ENCODE results near the gene KCNQ1. TPM values are rescaled to one million over a fixed set of nuclear protein-coding genes. Genes with fewer than 3 reads are reported as not detected.
A peak's percentile ranks its signal among the peaks of the same experiment; 100 is the strongest.

KCNQ1 gene
- total and polyA plus RNA-seq, 8 donors = 14.0 to 61.1 (median 46.7) TPM

- Histone ChIP-seq H3K4me1 (no peaks in the 10 kb centered on the region), H3K27ac (no peak overlapping the region), H3K4me3 (no peak overlapping the region), H3K9me3 (no peaks in the 10 kb centered on the region), H3K36me3 (peaks cover 0 to 12% (median 0%) of the 10 kb centered on the region in 3 donors), H3K27me3 (no peaks in the 10 kb centered on the region)
- FAIRE-seq (no peak), ATAC-seq (no peak), DNase-seq (peak in 2 of 6 donors; percentile 9 to 52)
- 97 to 98% methylated on average over 19 of the region's 19 CpGs for WGBS, 2 donors
- TF ChIP-seq, protein P1, sequence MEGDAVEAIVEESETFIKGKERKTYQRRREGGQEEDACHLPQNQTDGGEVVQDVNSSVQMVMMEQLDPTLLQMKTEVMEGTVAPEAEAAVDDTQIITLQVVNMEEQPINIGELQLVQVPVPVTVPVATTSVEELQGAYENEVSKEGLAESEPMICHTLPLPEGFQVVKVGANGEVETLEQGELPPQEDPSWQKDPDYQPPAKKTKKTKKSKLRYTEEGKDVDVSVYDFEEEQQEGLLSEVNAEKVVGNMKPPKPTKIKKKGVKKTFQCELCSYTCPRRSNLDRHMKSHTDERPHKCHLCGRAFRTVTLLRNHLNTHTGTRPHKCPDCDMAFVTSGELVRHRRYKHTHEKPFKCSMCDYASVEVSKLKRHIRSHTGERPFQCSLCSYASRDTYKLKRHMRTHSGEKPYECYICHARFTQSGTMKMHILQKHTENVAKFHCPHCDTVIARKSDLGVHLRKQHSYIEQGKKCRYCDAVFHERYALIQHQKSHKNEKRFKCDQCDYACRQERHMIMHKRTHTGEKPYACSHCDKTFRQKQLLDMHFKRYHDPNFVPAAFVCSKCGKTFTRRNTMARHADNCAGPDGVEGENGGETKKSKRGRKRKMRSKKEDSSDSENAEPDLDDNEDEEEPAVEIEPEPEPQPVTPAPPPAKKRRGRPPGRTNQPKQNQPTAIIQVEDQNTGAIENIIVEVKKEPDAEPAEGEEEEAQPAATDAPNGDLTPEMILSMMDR (IDR thresholded peaks at IDR 0.05) = no peak
- intact Hi-C loops (cut with DNase I) = no loop called here
Measured at GRCh38 chr11:2662430-2663299, 217.9 kb downstream of the KCNQ1 start.

GRCh38 chr11:2663506-2663905 is 218.7 kb downstream of the KCNQ1 start:
- H3K27me3 ChIP-seq = no peaks in the 10 kb centered on the region
- no peaks in the 10 kb centered on the region for H3K4me1 ChIP-seq
- no peaks in the 10 kb centered on the region for H3K9me3 ChIP-seq
- 90 to 99% methylated on average over 2 of the region's 2 CpGs for WGBS, 2 donors
- peaks cover 0 to 12% (median 0%) of the 10 kb centered on the region in 3 donors for H3K36me3 ChIP-seq
- DNase-seq (peak in 1 of 6 donors; percentile 6), ATAC-seq (no peak), FAIRE-seq (no peak)
- TF ChIP-seq, protein P1 (IDR thresholded peaks at IDR 0.05) = no peak
- no peak overlapping the region for H3K27ac ChIP-seq
- H3K4me3 ChIP-seq = no peak overlapping the region
- intact Hi-C loops (cut with DNase I) = no loop called here

DNA sequence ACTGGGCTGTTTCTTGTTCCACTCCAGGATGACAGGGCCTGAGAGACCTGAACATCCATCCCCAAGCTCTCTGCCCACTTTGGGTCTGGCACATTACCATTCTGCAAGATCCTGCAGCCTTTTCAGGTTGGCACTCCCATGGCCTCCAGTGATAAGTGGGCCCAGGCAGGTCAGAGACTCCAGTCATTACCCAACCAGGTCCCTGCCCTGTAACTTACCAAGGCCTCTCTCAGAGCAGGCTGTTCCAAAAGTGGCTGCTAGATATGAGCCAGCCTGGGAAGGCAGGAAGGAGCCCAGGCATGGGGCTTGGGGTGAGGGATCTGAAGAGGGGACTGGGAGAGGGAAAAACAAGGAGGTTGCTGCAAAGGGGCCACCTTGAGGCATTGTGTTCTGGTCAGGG is 219.1 kb downstream of the KCNQ1 start:
- intact Hi-C loops (cut with DNase I) = no loop called here
- Histone ChIP-seq H3K9me3 (no peaks in the 10 kb centered on the region), H3K27me3 (no peaks in the 10 kb centered on the region), H3K4me1 (no peaks in the 10 kb centered on the region), H3K27ac (no peak overlapping the region), H3K4me3 (no peak overlapping the region), H3K36me3 (peaks cover 0 to 12% (median 0%) of the 10 kb centered on the region in 3 donors)
- ATAC-seq (no peak), DNase-seq (no peak), FAIRE-seq (no peak)
- TF ChIP-seq, protein P1 (IDR thresholded peaks at IDR 0.05) = no peak

GRCh38 chr11:2664376-2664775 is 219.6 kb downstream of the KCNQ1 start:
- Histone ChIP-seq H3K27ac (no peak overlapping the region), H3K4me1 (no peaks in the 10 kb centered on the region), H3K9me3 (no peaks in the 10 kb centered on the region), H3K36me3 (peaks cover 0 to 12% (median 0%) of the 10 kb centered on the region in 3 donors), H3K4me3 (no peak overlapping the region), H3K27me3 (no peaks in the 10 kb centered on the region)
- intact Hi-C loops (cut with DNase I) = no loop called here
- DNase-seq (peak in 1 of 6 donors; percentile 27), FAIRE-seq (no peak), ATAC-seq (no peak)
- 86 to 92% methylated on average over 9 of the region's 9 CpGs for WGBS, 2 donors
- TF ChIP-seq, protein P1 (IDR thresholded peaks at IDR 0.05) = no peak
